ENCODE data around the gene PTPRC.

DNA sequence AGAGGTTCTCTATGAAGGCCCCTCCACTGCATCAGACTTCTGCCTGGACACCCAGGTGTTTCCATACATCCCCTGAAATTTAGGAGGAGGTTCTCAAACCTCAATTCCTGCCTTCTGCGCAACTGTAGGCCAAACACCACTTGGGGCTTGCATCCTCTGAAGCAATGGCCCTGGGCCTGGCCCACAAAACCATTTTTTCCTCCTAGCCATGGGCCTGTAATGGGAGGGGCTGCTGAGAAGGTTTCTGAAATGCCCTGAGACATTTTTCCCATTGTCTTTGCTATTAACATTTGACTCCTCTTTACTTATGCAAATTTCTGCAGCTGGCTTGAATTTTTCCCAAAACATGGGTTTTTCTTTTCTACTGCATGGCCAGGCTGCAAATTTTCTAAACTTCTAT is 37.9 kb upstream of the PTPRC start:
- TF ChIP-seq EP300 (IDR thresholded peaks at IDR 0.05), result no peak
- TF ChIP-seq, protein P1, sequence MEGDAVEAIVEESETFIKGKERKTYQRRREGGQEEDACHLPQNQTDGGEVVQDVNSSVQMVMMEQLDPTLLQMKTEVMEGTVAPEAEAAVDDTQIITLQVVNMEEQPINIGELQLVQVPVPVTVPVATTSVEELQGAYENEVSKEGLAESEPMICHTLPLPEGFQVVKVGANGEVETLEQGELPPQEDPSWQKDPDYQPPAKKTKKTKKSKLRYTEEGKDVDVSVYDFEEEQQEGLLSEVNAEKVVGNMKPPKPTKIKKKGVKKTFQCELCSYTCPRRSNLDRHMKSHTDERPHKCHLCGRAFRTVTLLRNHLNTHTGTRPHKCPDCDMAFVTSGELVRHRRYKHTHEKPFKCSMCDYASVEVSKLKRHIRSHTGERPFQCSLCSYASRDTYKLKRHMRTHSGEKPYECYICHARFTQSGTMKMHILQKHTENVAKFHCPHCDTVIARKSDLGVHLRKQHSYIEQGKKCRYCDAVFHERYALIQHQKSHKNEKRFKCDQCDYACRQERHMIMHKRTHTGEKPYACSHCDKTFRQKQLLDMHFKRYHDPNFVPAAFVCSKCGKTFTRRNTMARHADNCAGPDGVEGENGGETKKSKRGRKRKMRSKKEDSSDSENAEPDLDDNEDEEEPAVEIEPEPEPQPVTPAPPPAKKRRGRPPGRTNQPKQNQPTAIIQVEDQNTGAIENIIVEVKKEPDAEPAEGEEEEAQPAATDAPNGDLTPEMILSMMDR (IDR thresholded peaks at IDR 0.05), result no peak
- TF ChIP-seq POLR2AphosphoS5 (IDR thresholded peaks at IDR 0.05), result no peak
- TF ChIP-seq POLR2A (IDR thresholded peaks at IDR 0.05), result no peak
